Astrocyte (in vitro differentiated cells and primary cell): ENCODE results near the gene MEGF8. TPM values are rescaled to one million over a fixed set of nuclear protein-coding genes. Genes with fewer than 3 reads are reported as not detected.

Source experiments
- DNase-seq: peaks from one replicate; pipeline ENCODE4 v3.0.0-alpha.2; 2010; ENCODE audit warnings: low read depth
- FAIRE-seq: peaks from 2 replicates; lab custom pipeline; 2011; peaks lifted over from hg19 to GRCh38; lab: Jason Lieb, UNC
- H2AFZ ChIP-seq: 2 replicates; pipeline ENCODE4 v1.6.0; 2012; ENCODE audit warnings: low read depth, low read length, inconsistent platforms
- H3K27ac ChIP-seq: 2 replicates; pipeline ENCODE4 v1.5.1; 2011; ENCODE audit warnings: low read depth, low read length, inconsistent platforms
- H3K27me3 ChIP-seq: 2 replicates; pipeline ENCODE4 v1.6.0; 2011; ENCODE audit warnings: low read length, inconsistent platforms; ENCODE audit not compliant: insufficient read depth
- H3K36me3 ChIP-seq: 2 replicates; pipeline ENCODE4 v1.5.1; 2011; ENCODE audit warnings: low read length, inconsistent platforms; ENCODE audit not compliant: insufficient read depth
- H3K4me1 ChIP-seq: 2 replicates; pipeline ENCODE4 v1.5.1; 2011; ENCODE audit warnings: low read length, inconsistent platforms; ENCODE audit not compliant: insufficient read depth
- H3K4me2 ChIP-seq: 2 replicates; pipeline ENCODE4 v1.6.0; 2012; ENCODE audit warnings: low read length, inconsistent platforms
- H3K4me3 ChIP-seq: 2 replicates; pipeline ENCODE4 v1.5.1; 2011; ENCODE audit warnings: low read depth, mild to moderate bottlenecking, low read length, inconsistent platforms; ENCODE audit not compliant: insufficient read depth
- H3K79me2 ChIP-seq: 2 replicates; pipeline ENCODE4 v1.6.0; 2012; ENCODE audit warnings: mild to moderate bottlenecking, low read length, inconsistent platforms; ENCODE audit not compliant: insufficient read depth
- H3K9ac ChIP-seq: 2 replicates; pipeline ENCODE4 v1.6.0; 2012; ENCODE audit warnings: mild to moderate bottlenecking, low read length, inconsistent platforms
- H3K9me3 ChIP-seq: 2 replicates; pipeline ENCODE4 v1.5.1; 2012; ENCODE audit warnings: low read depth, mild to moderate bottlenecking, low read length, inconsistent platforms; ENCODE audit not compliant: insufficient read depth
- H4K20me1 ChIP-seq: 2 replicates; pipeline ENCODE4 v1.6.0; 2012; ENCODE audit warnings: low read length, inconsistent platforms; ENCODE audit not compliant: insufficient read depth
- H3K27ac Mint-ChIP-seq: one replicate; pipeline ENCODE4 v1.8.0; 2021; ENCODE audit warnings: mild to moderate bottlenecking, mixed read lengths; ENCODE audit not compliant: unreplicated experiment
- H3K27me3 Mint-ChIP-seq: one replicate; pipeline ENCODE4 v1.8.0; 2021; ENCODE audit warnings: low read depth, mixed read lengths; ENCODE audit not compliant: unreplicated experiment
- H3K36me3 Mint-ChIP-seq: one replicate; pipeline ENCODE4 v1.8.0; 2021; ENCODE audit warnings: low read depth, mixed read lengths; ENCODE audit not compliant: unreplicated experiment
- H3K4me1 Mint-ChIP-seq: one replicate; pipeline ENCODE4 v1.8.0; 2021; ENCODE audit warnings: low read depth, mixed read lengths; ENCODE audit not compliant: unreplicated experiment
- H3K4me3 Mint-ChIP-seq: one replicate; pipeline ENCODE4 v1.8.0; 2021; ENCODE audit warnings: mild to moderate bottlenecking, moderate library complexity, mixed read lengths; ENCODE audit not compliant: unreplicated experiment
- H3K9me3 Mint-ChIP-seq: one replicate; pipeline ENCODE4 v1.8.0; 2021; ENCODE audit warnings: mild to moderate bottlenecking, mixed read lengths; ENCODE audit not compliant: unreplicated experiment
- CTCF ChIP-seq: IDR thresholded peaks from 2 replicates; pipeline ENCODE4 v1.5.1; 2011; ENCODE audit warnings: low read depth, mild to moderate bottlenecking, inconsistent platforms, low read length, moderate library complexity; ENCODE audit not compliant: insufficient read depth
- EZH2 ChIP-seq: IDR thresholded peaks from 2 replicates; pipeline ENCODE4 v1.6.1; 2012; ENCODE audit warnings: mild to moderate bottlenecking, low read length, inconsistent platforms; ENCODE audit not compliant: insufficient read depth
- total RNA-seq: library from RNA; stranded (reverse); gene quantifications from 2 replicates; pipeline ENCODE4 v1.2.1, GENCODE V29; 2021

MEGF8 gene
- total RNA-seq, 1 donor from 2014 or later, result 42.0 TPM

- no peaks in the 10 kb centered on the region for H3K4me1 Mint-ChIP-seq
- DNase-seq, result no peak
- Histone ChIP-seq H3K9ac (no peak overlapping the region), H3K4me2 (no peak overlapping the region), H3K4me3 (no peak overlapping the region), H2AFZ (no peak overlapping the region), H4K20me1 (peaks cover 6% of the 10 kb centered on the region), H3K27me3 (no peaks in the 10 kb centered on the region), H3K36me3 (no peaks in the 10 kb centered on the region), H3K79me2 (no peaks in the 10 kb centered on the region), H3K27ac (no peak overlapping the region), H3K9me3 (no peaks in the 10 kb centered on the region), H3K4me1 (no peaks in the 10 kb centered on the region)
- TF ChIP-seq CTCF (no peak), EZH2 (no peak)
- H3K27me3 Mint-ChIP-seq, result no peaks in the 10 kb centered on the region
- peaks cover 18% of the 10 kb centered on the region for H3K36me3 Mint-ChIP-seq
- no peak overlapping the region for H3K27ac Mint-ChIP-seq
- H3K9me3 Mint-ChIP-seq, result no peaks in the 10 kb centered on the region
- FAIRE-seq, result no peak
- no peak overlapping the region for H3K4me3 Mint-ChIP-seq
These were observed 25.0 kb downstream of the MEGF8 start for GRCh38 chr19:42350417-42350816.

- Mint-ChIP-seq H3K36me3 (peaks cover 18% of the 10 kb centered on the region), H3K27ac (no peak overlapping the region), H3K9me3 (no peaks in the 10 kb centered on the region), H3K4me1 (no peaks in the 10 kb centered on the region), H3K27me3 (no peaks in the 10 kb centered on the region), H3K4me3 (no peak overlapping the region)
- Histone ChIP-seq H3K27ac (no peak overlapping the region), H3K36me3 (no peaks in the 10 kb centered on the region), H4K20me1 (peaks cover 6% of the 10 kb centered on the region), H3K9me3 (no peaks in the 10 kb centered on the region), H3K4me2 (no peak overlapping the region), H3K79me2 (no peaks in the 10 kb centered on the region), H3K4me3 (no peak overlapping the region), H2AFZ (no peak overlapping the region), H3K9ac (no peak overlapping the region), H3K27me3 (no peaks in the 10 kb centered on the region), H3K4me1 (no peaks in the 10 kb centered on the region)
- FAIRE-seq, result no peak
- TF ChIP-seq CTCF (no peak), EZH2 (no peak)
- DNase-seq, result no peak
These were observed 25.8 kb downstream of the MEGF8 start for GRCh38 chr19:42351079-42351735.
